OCI-LY7 (cell line): ENCODE data around the gene APOL1.

Experiments used
- EZH2phosphoT487 ChIP-seq: fragments of 200-600 bp; sonication (generic); IDR thresholded peaks from 2 replicates; pipeline ENCODE4 v1.6.1; 2018; ENCODE audit warnings: low read depth, borderline replicate concordance, mild to moderate bottlenecking, mixed run types, antibody characterized with exemption, low read length, moderate library complexity, mixed read lengths
- TF ChIP-seq, protein P1 (sequence below): fragments of 200-600 bp; sonication (generic); conservative IDR thresholded peaks from 2 replicates; pipeline ENCODE4 v1.5.1; 2014; ENCODE audit warnings: mild to moderate bottlenecking, antibody characterized with exemption, low read length, moderate library complexity, mixed read lengths

DNA sequence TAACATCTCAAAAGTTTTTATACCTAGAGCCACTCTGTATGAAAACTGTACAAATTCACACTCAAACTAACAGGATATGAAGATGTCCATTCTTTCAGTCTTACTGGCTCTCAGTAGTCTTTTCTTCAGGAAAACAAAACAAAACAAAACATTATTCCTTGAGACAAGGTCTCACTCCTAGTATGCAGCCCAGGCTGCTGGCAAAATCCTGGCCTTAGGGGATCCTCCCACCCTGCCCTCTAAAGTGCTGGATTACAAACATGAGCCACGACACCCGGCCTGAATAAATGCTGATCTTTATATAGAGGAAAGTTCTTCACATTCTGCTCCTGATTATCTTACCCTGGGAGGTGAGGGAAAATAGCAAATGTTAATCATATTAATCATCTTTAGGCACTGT, 18.7 kb upstream of the APOL1 start:
- TF ChIP-seq, protein P1, sequence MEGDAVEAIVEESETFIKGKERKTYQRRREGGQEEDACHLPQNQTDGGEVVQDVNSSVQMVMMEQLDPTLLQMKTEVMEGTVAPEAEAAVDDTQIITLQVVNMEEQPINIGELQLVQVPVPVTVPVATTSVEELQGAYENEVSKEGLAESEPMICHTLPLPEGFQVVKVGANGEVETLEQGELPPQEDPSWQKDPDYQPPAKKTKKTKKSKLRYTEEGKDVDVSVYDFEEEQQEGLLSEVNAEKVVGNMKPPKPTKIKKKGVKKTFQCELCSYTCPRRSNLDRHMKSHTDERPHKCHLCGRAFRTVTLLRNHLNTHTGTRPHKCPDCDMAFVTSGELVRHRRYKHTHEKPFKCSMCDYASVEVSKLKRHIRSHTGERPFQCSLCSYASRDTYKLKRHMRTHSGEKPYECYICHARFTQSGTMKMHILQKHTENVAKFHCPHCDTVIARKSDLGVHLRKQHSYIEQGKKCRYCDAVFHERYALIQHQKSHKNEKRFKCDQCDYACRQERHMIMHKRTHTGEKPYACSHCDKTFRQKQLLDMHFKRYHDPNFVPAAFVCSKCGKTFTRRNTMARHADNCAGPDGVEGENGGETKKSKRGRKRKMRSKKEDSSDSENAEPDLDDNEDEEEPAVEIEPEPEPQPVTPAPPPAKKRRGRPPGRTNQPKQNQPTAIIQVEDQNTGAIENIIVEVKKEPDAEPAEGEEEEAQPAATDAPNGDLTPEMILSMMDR, result no peak
- TF ChIP-seq EZH2phosphoT487, result no peak
